ENCODE results near the gene TMEM50B. TPM values are rescaled to one million over a fixed set of nuclear protein-coding genes. Genes with fewer than 3 reads are reported as not detected.
A peak's percentile ranks its signal among the peaks of the same experiment; 100 is the strongest.

Gene TMEM50B
- polyA plus RNA-seq, 3 donors: 33.8 to 43.0 (median 38.2) TPM

GRCh38 chr21:33492571-33492970 is 12.8 kb upstream of the TMEM50B start:
- TF ChIP-seq CTCF (IDR thresholded peaks at IDR 0.05): no peak
- peaks cover 23 to 29% of the 10 kb centered on the region in 2 donors for H3K4me1 ChIP-seq (ENCODE audit: control insufficient read depth in 1 of 2, insufficient read depth in 2 of 2, low read length in 2 of 2)
- H3K36me3 ChIP-seq (replicated peaks in 1 of 2; ENCODE audit: control insufficient read depth in 1 of 2, insufficient read depth in 2 of 2, low read length in 2 of 2): no peaks in the 10 kb centered on the region
- H3K79me2 ChIP-seq (ENCODE audit: insufficient read depth, low read length): no peaks in the 10 kb centered on the region
- no peak overlapping the region for H3K9ac ChIP-seq (ENCODE audit: insufficient read depth, low read length, poor library complexity, severe bottlenecking)
- H3K27ac Mint-ChIP-seq: peak overlapping the region in 4 of 7 donors; percentile 20 to 89 (median 64)
- H3K4me3 ChIP-seq (replicated peaks in 1 of 3; ENCODE audit: low read depth in 2 of 3, low read length in 3 of 3): no peak overlapping the region
- no peak overlapping the region for H3K4me2 ChIP-seq (replicated peaks; ENCODE audit: extremely low read depth, low read length, poor library complexity, severe bottlenecking)
- no peaks in the 10 kb centered on the region for H4K20me1 ChIP-seq (ENCODE audit: insufficient read depth, low read length)
- peak overlapping the region in 1 of 2 donors; percentile 21 for H3K4me3 Mint-ChIP-seq
- no peaks in the 10 kb centered on the region for H3K36me3 Mint-ChIP-seq
- no peaks in the 10 kb centered on the region for H3K9me3 Mint-ChIP-seq
- no peaks in the 10 kb centered on the region for H3K27me3 ChIP-seq (ENCODE audit: control insufficient read depth in 2 of 2, insufficient read depth in 2 of 2, low read length in 2 of 2)
- H3K9me3 ChIP-seq (replicated peaks in 1 of 2; ENCODE audit: control insufficient read depth in 1 of 2, insufficient read depth in 1 of 2, low read length in 2 of 2): no peaks in the 10 kb centered on the region
- peaks cover 22% of the 10 kb centered on the region for H3K4me1 Mint-ChIP-seq
- DNase-seq: peak; percentile 14 to 60 (median 45)
- H3K27me3 Mint-ChIP-seq (ENCODE audit: low read depth in 3 of 3): peaks cover 1 to 11% (median 3%) of the 10 kb centered on the region in 3 donors
- intact Hi-C loops (cut with micrococcal nuclease): no loop called here
- H2AFZ ChIP-seq (ENCODE audit: insufficient read depth, low read depth, low read length, poor library complexity, severe bottlenecking): peak overlapping the region; percentile 87
- H3K27ac ChIP-seq (ENCODE audit: low read depth in 1 of 2, low read length in 2 of 2): no peak overlapping the region
- WGBS (ENCODE audit: insufficient coverage): no CpG with 5 or more reads among the region's 2 CpGs

- H3K4me3 Mint-ChIP-seq: peak within 1 kb of the TSS; percentile 89 to 96
- peak; percentile 68 to 74 (median 74) for DNase-seq
- Histone ChIP-seq H3K27me3 (ENCODE audit: control insufficient read depth in 2 of 2, insufficient read depth in 2 of 2, low read length in 2 of 2) (no peaks in the 10 kb centered on the region), H3K27ac (ENCODE audit: low read depth in 1 of 2, low read length in 2 of 2) (peak within 1 kb of the TSS; percentile 36 to 71), H3K9ac (ENCODE audit: insufficient read depth, low read length, poor library complexity, severe bottlenecking) (peak within 1 kb of the TSS; percentile 75), H3K36me3 (replicated peaks in 1 of 2; ENCODE audit: control insufficient read depth in 1 of 2, insufficient read depth in 2 of 2, low read length in 2 of 2) (no peaks in the 10 kb centered on the region), H3K9me3 (replicated peaks in 1 of 2; ENCODE audit: control insufficient read depth in 1 of 2, insufficient read depth in 1 of 2, low read length in 2 of 2) (no peaks in the 10 kb centered on the region), H3K4me1 (ENCODE audit: control insufficient read depth in 1 of 2, insufficient read depth in 2 of 2, low read length in 2 of 2) (peaks cover 25 to 29% of the 10 kb centered on the region in 2 donors), H2AFZ (ENCODE audit: insufficient read depth, low read depth, low read length, poor library complexity, severe bottlenecking) (peak within 1 kb of the TSS; percentile 87), H4K20me1 (ENCODE audit: insufficient read depth, low read length) (no peaks in the 10 kb centered on the region), H3K4me2 (replicated peaks; ENCODE audit: extremely low read depth, low read length, poor library complexity, severe bottlenecking) (peak within 1 kb of the TSS; percentile 95), H3K79me2 (ENCODE audit: insufficient read depth, low read length) (no peaks in the 10 kb centered on the region), H3K4me3 (replicated peaks in 1 of 3; ENCODE audit: low read depth in 2 of 3, low read length in 3 of 3) (peak within 1 kb of the TSS; percentile 52 to 87 (median 71))
- intact Hi-C loops (cut with micrococcal nuclease): no loop called here
- H3K9me3 Mint-ChIP-seq: no peaks in the 10 kb centered on the region
- peaks cover 0 to 11% (median 3%) of the 10 kb centered on the region in 3 donors for H3K27me3 Mint-ChIP-seq (ENCODE audit: low read depth in 3 of 3)
- peak within 1 kb of the TSS; percentile 88 to 97 (median 89) for H3K27ac Mint-ChIP-seq
- no peak for TF ChIP-seq CTCF (IDR thresholded peaks at IDR 0.05)
- WGBS (ENCODE audit: insufficient coverage): under 1% methylated on average over 48 of the region's 52 CpGs
- no peaks in the 10 kb centered on the region for H3K36me3 Mint-ChIP-seq
- peaks cover 25% of the 10 kb centered on the region for H3K4me1 Mint-ChIP-seq
These were observed 11.8 kb upstream of the TMEM50B start, which contains the start of gene DNAJC28 for GRCh38 chr21:33491373-33492102. Gene DNAJC28, minus strand, starts transcription at chr21:33491716. Its CDS starts 2,323 bp downstream, at chr21:33489393.
